ENCODE results near the gene PLCB1.

GRCh38 chr20:8262721-8263120, 130.7 kb downstream of the PLCB1 start:
- no peak for TF ChIP-seq CTCF (optimal IDR thresholded peaks at IDR 0.05 in 1 of 3, IDR thresholded peaks at IDR 0.05 in 1 of 3, conservative IDR thresholded peaks at IDR 0.05 in 1 of 3; ENCODE audit: extremely low read depth in 1 of 3, insufficient read depth in 2 of 3, low read length in 3 of 3)
- no peak for TF ChIP-seq EZH2 (IDR thresholded peaks at IDR 0.05; ENCODE audit: low read length)

All from keratinocyte (primary cell).